GM18870 (cell line): ENCODE data around the gene TRIM46.
"Not testable (repeated sequence)": the region's sequence is repeated elsewhere in the genome, so short reads cannot be mapped to it uniquely, and the experiment has no call there.

Experiments used
- ATAC-seq: cut with Tn5 transposase; IDR thresholded peaks from one replicate; pipeline ENCODE4 v1.9.1; 2021; ENCODE audit warnings: moderate library complexity; ENCODE audit not compliant: unreplicated experiment

Gene TRIM46

DNA sequence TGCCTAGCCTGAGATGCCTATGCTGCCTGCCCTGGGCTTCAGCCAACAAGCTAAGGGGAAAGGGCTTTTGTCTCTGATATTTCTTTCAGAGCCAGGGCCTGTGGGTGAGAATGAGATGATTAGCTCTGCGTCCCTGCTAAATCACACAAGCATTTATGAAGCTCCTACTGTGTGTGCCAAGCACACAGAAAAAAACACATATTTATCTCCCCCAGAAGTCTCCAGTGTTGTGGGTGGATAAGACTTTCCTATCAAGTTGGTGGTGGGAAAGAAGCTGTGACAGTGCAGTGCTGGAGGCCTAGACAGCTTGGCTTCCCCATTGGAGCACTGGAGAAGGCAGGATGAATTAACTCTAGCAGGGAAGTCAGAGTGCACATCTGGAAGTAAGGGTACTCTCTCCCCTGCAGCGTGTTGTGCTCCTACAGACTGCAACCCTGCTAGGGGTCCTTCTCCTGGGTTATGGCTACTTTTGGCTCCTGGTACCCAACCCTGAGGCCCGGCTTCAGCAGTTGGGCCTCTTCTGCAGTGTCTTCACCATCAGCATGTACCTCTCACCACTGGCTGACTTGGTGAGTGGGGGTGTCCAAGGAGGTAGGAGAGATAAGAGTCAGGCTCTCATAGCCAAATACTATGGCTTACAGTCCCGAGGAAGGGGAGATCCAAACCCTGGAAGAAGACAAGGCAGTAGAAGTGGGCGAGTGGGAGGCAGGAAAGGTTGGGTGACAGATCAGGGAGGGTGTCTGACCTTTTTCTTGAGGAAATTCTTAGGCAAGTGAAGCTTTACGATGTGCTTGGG is 36.3 kb upstream of the TRIM46 start:
- no peak for ATAC-seq

DNA sequence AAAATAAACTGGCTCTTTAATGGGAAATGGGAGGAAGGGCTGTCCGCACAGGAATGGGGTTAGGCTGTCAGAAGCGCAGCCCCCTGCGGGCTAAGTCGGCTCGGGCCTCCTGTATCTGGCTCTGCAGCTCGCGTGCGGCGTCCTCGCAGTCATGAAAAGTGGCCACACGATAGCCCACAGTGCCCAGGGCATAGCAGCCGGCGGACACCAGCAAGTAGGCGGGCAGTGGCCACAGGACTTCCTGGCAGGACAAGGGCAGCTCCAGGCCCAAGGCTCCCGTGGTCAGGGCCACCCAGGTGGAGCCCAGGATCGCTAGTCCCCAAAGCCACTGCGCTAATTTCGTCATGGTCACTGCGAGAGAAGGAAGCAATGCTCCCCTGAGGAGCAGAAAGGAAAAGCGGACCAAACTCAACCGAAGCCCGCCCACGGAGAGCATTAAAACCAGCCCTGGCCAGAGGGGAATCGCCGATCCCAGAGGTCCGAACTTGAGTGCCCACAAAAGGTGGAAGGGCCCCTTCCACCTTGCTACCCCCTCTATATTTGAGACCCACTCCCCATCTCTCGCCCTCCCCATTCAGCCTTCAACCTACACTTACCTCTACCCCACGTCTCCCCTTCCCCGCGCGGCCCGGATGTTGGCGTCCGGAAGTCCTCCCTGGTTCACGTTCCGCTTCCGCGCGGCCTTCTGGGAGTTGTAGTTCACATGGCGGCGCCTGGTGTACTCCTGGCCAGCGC is 33.6 kb upstream of the TRIM46 start, which contains the start of gene DPM3:
Gene DPM3, minus strand, starts transcription at position 637 of the 735 bp plus-strand sequence. Its CDS starts 291 bp downstream, at position 346.
- ATAC-seq: peak; percentile 38

DNA sequence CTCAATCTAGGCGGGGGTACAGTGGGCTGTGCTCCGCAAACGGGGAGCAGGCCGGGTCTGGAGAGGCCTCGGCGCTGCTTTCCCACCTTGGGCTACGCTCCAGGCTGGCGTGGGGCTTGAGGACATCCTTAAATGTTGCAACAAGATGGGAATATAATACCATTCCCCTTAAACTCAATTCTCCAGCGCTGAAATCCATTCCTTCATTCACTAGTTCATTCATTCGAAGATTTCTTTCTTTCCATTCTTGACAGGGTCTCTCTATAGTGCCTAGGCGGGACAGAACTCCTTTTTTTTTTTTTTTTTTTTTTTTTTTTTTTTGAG is 33.1 kb upstream of the TRIM46 start:
- no peak for ATAC-seq

DNA sequence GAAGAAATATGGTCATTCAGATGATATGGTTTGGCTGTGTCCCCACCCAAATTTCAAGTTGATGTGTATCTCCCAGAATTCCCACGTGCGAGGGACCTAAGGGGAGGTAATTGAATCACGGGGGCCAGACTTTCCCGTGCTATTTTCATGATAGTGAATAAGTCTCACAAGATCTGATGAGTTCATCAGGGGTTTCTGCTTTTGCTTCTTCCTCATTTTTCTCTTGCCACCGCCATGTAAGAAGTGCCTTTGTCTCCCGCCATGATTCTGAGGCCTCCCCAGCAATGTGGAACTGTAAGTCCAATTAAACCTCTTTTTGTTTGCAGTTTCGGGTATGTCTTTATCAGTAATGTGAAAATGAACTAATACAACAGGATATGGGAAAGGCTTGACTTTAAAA is 31.9 kb upstream of the TRIM46 start:
- no peak for ATAC-seq

DNA sequence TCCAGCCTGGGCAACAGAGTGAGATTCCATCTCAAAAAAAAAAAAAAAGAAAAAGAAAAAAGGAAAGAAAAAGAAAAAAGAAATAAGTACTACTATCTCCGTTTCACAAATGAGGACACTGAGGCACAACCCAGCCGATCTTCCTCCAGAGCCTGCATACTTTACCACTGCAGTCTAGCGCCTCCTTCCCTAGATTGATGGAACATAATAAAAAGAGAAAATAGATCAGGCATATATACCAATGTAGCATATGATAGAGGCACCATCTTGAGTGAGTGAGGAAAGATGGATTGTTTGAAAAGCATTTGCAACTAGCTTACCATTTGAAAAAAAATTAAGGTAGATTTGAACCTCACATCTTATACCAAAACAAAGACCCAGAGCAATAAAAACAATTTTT is 28.2 kb upstream of the TRIM46 start:
- no peak for ATAC-seq

DNA sequence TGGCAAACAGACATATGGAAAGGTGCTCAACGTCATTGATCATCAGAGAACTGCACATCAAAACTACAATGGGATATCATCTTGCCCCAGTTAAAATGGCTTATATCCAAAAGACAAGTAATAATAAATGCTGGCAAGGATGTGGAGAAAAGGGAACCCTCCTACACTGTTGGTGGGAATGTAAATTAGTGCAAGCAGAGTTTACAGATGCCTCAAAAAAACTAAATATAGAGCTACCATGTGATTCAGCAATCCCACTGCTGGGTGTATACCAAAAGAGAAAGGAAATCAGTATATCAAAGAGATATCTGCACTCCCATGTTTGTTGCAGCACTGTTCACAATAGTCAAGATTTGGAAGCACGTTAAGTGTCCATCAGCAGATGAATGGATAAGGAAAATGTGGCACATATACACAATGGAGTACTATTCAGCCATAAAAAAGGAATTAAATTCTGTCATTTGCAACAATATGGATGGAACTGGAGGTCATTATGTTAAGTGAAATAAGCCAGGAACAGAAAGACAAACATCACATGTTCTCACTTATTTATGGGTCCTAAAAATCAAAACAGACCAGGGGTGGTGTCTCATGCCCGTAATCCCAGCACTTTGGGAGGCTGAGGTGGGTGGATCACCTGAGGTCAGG is 17.5 kb upstream of the TRIM46 start:
- not testable (repeated sequence) for ATAC-seq

DNA sequence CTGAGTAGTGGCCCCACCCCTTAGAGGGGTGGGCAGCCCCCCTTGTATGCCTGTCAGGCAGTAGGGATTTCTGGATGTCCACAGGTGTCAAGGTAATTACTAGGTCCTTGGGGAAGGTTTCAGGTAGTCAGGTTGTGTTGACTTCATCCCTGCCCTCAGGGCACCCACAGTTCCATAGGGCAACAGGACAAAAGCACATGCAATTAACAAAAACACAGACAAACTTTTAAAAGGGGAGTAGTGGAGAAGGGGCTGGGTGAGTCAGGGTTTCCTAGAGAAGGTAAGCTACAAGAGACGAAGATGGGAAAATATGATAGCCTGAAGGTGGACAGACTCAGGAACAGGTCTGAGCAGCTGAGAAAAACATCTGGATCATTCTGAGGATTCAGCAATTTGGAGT is 14.7 kb upstream of the TRIM46 start:
- no peak for ATAC-seq

DNA sequence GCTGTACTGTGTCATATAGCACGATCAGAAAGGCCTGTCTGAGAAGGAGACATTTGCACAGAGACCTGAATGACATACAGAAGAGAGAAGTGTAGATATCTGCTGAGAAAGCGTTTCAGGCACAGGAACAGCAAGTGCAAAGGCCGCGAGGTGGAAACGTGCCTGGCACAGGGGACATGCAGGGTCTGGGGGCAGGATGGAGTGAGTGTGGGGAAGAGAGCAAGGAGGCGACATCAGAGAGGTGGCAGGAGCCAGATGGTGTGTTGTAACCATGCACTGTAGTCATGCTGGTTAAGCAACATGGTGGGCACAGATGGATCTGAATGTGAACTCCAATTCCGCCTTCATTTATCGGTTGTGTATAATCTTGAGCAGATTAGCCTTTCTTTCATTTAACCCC is 13.5 kb upstream of the TRIM46 start:
- no peak for ATAC-seq

DNA sequence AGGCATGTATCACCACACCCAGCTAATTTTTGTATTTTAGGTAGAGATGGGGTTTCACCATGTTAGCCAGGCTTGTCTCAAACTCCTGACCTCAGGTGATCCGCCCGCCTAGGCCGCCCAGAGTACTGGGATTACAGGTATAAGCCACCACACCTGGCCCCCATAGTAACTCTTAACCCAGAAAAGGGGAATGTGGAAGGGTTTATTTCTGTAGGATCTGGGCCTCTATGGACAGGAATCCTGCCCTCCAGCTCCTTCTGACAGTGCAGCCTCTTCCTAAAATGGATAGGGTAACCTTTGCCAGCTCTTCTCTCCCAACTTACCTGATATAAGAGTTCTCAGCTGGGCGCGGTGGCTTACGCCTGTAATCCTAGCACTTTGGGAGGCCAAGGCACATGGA is 11.0 kb upstream of the TRIM46 start:
- not testable (repeated sequence) for ATAC-seq

DNA sequence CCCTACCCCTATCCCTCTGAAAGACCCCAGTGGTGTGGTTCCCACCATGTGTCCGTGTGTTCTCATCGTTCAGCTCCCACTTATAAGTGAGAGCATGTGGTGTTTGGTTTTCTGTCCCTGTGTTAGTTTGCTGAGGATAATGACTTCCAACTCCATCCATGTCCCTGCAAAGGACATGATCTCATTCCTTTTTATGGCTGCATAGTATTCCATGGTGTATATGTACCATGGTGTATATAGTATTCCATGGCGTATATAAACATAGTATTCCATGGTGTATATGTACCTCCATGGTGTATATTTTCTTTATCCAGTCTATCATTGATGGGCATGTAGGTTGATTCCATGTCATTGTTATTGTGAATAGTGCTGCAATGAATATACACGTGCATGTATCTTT is 9.9 kb upstream of the TRIM46 start:
- ATAC-seq: not testable (repeated sequence)

DNA sequence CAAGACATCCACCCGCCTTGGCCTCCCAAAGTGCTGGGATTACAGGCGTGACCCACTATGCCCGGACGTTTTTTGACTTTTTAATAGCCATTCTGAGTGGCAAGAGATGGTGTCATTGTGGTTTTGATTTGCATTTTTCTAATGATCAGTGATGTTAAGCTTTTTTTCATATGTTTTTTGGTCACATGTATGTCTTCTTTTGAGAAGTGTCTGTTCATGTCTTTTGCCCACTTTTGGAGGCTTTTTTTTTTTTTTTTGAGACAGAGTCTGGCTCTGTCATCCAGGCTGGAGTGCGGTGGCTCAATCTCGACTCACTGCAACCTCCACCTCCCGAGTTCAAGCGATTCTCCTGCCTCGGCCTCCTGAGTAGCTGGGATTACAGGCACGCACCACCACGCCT is 9.0 kb upstream of the TRIM46 start:
- not testable (repeated sequence) for ATAC-seq

DNA sequence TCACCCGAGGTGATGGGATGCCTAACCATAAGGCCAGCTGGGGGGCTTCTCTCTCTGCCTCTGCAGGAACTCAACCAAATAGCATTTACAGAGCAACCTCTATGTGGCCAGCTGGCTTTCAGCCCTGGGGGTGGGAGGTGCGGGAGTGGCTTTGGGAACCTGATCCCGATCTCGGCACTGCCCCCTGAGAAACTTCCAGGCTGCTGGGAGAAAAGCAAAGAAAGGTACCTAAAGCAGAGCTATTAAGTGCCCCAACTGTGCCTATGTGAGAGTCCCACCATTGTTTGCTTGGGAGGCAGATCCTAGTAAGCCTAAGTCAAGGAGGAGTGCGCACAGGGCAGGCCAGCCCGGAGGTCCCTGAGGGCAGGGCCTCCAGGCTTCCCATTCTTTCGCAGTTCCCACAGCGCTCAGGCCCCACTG is 7.6 kb upstream of the TRIM46 start:
- no peak for ATAC-seq

DNA sequence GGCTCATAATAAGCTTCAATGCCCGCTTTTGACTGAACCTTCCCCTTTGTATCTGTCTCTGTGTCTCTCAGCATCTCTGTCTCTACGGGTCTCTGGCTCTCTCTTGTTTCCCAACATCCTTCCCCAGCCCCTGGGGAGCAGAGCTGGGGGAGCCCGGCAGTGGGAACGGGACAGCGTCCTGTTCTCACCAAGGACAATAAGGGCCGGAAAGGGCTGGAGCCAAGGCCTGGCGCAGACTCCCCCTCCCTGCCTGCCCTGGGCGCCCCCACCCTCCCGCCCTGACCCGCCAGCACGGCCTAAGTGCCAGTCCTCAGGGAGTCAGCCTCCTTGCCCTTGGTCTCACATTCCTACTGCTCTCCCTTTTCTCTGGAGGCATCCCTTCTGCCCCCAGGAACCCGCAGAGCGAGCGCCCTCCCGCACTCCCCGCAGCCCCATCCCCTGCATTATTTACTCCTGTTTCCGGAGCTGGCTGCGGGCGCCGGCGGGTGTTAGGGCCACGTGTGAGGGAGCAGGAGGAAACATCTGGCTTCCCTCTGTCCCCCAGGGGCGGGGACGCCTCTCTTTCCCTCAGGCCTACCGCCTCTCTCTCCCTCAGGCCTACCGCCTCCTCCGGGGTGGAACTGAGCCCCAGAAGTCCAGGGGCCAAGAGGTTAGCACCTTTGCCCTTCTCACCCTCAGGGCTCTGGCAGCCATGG is 7.0 kb upstream of the TRIM46 start:
- no peak for ATAC-seq

DNA sequence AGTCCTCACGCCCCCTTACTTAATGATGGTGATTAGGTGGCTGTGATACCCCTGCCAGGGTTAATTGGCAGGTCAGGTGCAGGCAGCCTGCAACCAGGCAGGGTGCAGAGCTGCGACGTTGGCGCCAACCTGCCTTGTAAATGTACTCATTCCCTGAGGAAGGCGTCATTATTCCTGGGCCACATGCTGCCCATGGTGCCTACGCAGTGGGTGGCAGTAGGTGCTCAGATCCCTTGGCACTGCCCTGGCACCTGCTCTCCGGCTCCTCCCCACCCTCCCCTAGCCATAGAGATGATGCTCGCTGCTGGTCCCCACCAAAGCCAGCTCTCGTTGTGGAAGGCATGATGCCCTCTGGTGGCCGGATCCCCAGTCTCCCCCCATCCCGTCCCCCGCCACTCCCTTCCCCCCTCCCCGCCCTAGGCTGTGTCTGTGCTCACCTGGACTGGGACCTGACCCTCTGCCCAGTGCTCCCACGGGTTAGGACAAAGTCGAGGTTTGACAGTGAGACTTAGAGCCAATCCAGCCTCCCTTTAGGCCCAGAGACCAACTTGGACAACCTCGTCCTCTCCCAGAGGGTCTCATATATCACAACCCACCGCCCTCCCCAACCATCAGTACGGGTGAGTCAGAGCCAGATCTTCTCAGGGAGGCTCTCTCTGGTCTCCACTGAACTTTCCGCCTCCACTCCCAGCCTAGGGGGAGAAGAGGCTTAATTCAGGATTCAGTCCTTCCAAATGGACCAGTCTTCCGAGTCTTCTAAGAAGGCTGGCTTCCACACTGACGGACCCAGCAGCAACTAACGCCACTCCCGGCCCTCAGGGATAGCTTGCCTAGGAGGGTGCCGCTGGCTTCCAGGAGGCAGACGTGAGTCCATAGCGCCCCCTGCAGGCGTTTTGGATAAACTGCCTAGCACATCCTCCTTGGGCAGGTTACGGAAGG is 6.2 kb upstream of the TRIM46 start:
- no peak for ATAC-seq

DNA sequence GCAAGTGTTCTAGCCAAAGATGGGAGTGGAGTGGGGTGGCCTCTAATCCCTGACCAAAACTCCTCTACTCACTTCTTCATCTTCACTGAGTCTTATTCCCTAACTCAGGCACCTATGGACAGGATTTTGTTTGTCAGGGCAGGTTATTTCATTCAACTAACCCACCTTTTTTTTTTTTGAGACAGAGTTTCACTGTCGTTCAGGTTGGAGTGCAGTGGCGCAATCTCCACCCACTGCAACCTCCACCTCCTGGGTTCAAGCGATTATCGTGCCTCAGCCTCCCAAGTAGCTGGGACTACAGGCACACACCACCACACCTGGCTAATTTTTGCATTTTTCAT is 5.6 kb upstream of the TRIM46 start:
- ATAC-seq: not testable (repeated sequence)

DNA sequence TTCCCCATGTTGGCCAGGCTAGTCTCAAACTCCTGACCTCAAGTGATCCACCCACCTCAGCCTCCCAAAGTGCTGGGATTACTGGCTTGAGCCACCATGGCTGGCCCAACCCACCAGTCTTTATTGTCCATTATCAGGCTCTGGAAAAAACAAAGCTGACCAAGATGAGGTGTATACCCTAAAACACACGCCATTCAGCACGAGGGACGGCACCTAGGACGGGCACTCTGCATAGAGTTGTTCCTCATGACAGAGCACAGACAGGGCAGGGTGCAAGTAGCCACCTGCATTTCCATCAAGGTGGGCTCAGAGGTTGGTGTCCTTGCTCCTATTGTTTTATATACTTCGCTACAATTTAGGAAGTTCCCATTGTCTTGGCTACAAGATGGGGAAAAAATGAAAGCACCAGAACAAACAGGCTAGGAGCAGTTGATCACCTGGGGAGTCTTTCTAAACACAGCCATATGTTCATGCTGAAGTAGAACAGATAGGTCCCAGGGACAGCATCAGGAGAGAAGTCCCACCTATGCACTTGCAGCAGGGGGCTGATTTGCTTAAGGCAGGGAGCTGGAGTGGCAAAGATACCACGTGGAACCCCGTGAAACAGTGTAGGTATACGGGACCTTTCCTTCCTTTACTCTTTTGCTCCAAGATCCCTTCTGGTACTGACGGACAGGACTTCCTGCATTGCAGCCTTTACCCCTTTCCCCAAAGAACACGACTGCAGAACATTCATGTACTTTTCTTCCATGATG is 5.0 kb upstream of the TRIM46 start:
- ATAC-seq: no peak

DNA sequence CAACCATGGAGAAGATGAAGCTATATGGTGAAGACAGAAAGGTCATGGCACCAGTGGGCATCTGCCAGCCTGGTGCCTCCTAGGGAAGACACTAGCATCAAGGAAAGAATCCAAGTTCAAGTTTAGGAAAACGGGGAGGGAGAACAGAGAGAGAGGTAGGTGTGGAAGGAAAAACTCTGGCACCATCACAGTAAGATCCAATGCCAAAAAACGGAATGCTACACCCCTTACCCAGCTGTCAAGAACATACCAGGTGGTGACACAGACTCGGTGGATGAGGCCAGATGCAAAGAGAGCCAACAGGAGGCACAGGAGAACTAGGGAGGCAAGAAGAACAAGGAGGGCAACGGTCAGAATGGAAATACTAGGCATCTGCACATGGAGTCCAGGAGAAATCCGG is 4.1 kb upstream of the TRIM46 start:
- no peak for ATAC-seq

DNA sequence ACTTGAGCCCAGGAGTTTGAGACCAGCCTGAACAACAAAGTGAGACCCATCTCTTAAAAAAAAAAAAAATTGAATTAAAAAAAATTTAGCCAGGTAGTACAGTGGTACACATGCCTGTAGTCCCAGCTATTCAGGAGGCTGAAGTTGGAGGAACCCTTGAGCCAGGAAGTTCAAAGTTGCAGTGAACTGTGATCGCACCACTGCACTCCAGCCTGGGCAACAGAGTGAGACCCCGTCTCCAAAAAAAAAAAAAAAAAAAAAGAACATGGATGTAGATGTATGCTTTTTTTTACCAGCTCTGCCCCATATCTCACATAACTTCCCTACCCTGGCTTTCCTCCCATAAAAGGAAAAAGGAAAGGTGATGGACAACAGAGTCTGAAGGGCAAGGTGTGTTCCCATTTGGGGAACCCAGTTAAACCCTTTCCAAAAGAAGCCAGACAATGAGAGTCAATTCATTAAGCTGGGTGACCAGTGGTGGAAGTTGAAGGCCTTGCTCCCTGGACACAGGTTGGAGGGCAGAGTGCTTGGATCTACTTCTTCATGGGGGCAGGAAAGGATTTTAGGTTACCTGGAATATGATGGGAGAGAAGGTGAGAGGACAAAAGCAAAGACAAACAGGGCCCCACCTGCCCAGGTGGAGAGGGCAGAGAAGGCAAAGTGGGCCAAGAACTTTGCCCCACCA is 3.4 kb upstream of the TRIM46 start:
- ATAC-seq: no peak

DNA sequence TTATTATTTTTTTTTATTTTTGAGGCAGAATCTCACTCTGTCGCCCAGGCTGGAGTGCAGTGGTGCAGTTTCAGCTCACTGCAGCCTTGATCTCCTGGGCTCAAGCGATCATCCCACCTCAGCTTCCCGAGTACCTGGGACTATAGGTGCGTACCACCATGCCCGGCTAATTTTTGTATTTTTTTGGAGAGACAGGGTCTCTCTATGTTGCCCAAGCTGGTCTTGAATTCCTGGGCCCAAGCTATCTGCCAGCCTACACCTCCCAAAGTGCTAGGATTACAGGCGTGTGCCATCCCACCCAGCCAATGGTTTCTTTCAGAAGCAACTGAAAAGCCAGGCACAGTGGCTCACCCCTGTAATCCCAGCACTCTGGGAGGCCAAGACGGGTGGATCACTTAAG is 2.8 kb upstream of the TRIM46 start:
- ATAC-seq: no peak
